A673 (cell line): ENCODE data around the gene CYSLTR2. TPM values are rescaled to one million over a fixed set of nuclear protein-coding genes. Genes with fewer than 3 reads are reported as not detected.

Source experiments
- BruUV-seq: library from RNA; stranded (reverse); fragments of 400-500 nt; replicated peaks from 2 replicates; lab custom pipeline; 2021; lab: Mats Ljungman, UMichigan
- CTCF ChIA-PET: fragments of 300-600 bp; sonication (Branson Sonifier 250); formaldehyde crosslinking; loops from one replicate; lab custom pipeline; 2022; ENCODE audit warnings: antibody characterized with exemption; lab: Charles Lee
- POLR2A ChIA-PET: fragments of 300-600 bp; sonication (Branson Sonifier 250); formaldehyde crosslinking; loops from one replicate; lab custom pipeline; 2022; ENCODE audit warnings: antibody characterized with exemption; ENCODE audit not compliant: low non-redundant PET; lab: Charles Lee
- DNase-seq: peaks from one replicate; pipeline ENCODE4 v3.0.0-alpha.2; 2015; ENCODE audit warnings: low spot score
- H3K27ac ChIP-seq: fragments of 200-600 bp; sonication (generic); 2 replicates; pipeline ENCODE4 v1.5.1; 2016; ENCODE audit warnings: mixed run types, low read depth, mild to moderate bottlenecking, mixed read lengths, antibody characterized with exemption, low read length; ENCODE audit not compliant: poor library complexity, severe bottlenecking
- H3K27me3 ChIP-seq: fragments of 200-600 bp; sonication (generic); replicated peaks from 2 replicates; pipeline ENCODE4 v1.6.1; 2017; ENCODE audit warnings: mixed run types, low read depth, mild to moderate bottlenecking, mixed read lengths, antibody characterized with exemption, low read length; ENCODE audit not compliant: insufficient read depth, poor library complexity
- H3K36me3 ChIP-seq: fragments of 200-600 bp; sonication (generic); 2 replicates; pipeline ENCODE4 v1.6.1; 2016; ENCODE audit warnings: mixed run types, mild to moderate bottlenecking, mixed read lengths, antibody characterized with exemption, low read length; ENCODE audit not compliant: insufficient read depth, poor library complexity, severe bottlenecking
- H3K4me1 ChIP-seq: fragments of 200-600 bp; sonication (generic); 2 replicates; pipeline ENCODE4 v1.6.1; 2017; ENCODE audit warnings: mixed run types, mild to moderate bottlenecking, mixed read lengths, antibody characterized with exemption, low read length; ENCODE audit not compliant: insufficient read depth, poor library complexity, severe bottlenecking
- H3K4me3 ChIP-seq: fragments of 200-600 bp; sonication (generic); 2 replicates; pipeline ENCODE4 v1.5.1; 2016; ENCODE audit warnings: low read depth, mixed run types, mild to moderate bottlenecking, mixed read lengths, low read length; ENCODE audit not compliant: poor library complexity, severe bottlenecking
- H3K9me3 ChIP-seq: fragments of 200-600 bp; sonication (generic); 2 replicates; pipeline ENCODE4 v1.6.1; 2016; ENCODE audit warnings: mixed run types, low read depth, mild to moderate bottlenecking, mixed read lengths, antibody characterized with exemption, low read length; ENCODE audit not compliant: poor library complexity, severe bottlenecking
- EZH2 ChIP-seq: fragments of 200-600 bp; sonication (generic); IDR thresholded peaks from 2 replicates; pipeline ENCODE4 v1.6.1; 2017; ENCODE audit warnings: borderline replicate concordance, low read depth, mild to moderate bottlenecking, mixed read lengths, antibody characterized with exemption, low read length; ENCODE audit not compliant: poor library complexity, severe bottlenecking
- intact Hi-C: fragments of 100-400 bp; cut with micrococcal nuclease; formaldehyde crosslinking; loops from one replicate; pipeline ENCODE4 v1.10.0; 2022; ENCODE audit not compliant: unreplicated experiment
- total RNA-seq: library from RNA; stranded (reverse); gene quantifications from 2 replicates; pipeline ENCODE4 v1.2.3, GENCODE V29; 2021
- TF ChIP-seq, protein P1 (sequence below): fragments of 300-800, 200-600 bp; sonication (generic); conservative IDR thresholded peaks from 2 replicates; pipeline ENCODE4 v1.5.1; 2017; ENCODE audit warnings: low read depth, mild to moderate bottlenecking, antibody characterized with exemption, low read length, moderate library complexity, mixed read lengths

CYSLTR2 gene
- total RNA-seq, 1 experiment from 2014 or later: not detected

DNA sequence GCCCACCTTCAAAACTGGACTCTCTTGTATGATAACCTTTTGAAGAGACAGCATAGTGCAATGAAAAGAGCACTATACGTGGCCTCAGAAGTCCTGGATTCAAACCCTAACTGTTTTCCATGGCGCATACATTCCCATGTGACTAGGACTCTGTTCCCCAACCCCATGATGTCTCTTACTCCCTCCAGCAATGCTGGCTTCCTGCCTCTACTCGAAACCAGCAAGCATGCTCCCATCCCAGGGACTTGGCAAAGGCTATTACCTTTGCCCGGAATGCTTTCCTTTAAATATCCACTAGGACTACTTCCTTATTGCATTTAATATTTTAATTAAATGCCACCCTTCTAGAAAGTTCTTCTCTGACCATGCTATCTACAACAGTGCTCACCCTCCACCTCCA, 75.1 kb downstream of the CYSLTR2 start:
- no peaks in the 10 kb centered on the region for H3K36me3 ChIP-seq
- no peak overlapping the region for H3K27ac ChIP-seq
- no TSS peak for BruUV-seq
- intact Hi-C loops: no loop called here
- ChIA-PET POLR2A (no interaction called here), CTCF (no interaction called here)
- no peaks in the 10 kb centered on the region for H3K9me3 ChIP-seq
- H3K4me3 ChIP-seq: no peak overlapping the region
- DNase-seq: no peak
- no peak for TF ChIP-seq EZH2
- TF ChIP-seq, protein P1, sequence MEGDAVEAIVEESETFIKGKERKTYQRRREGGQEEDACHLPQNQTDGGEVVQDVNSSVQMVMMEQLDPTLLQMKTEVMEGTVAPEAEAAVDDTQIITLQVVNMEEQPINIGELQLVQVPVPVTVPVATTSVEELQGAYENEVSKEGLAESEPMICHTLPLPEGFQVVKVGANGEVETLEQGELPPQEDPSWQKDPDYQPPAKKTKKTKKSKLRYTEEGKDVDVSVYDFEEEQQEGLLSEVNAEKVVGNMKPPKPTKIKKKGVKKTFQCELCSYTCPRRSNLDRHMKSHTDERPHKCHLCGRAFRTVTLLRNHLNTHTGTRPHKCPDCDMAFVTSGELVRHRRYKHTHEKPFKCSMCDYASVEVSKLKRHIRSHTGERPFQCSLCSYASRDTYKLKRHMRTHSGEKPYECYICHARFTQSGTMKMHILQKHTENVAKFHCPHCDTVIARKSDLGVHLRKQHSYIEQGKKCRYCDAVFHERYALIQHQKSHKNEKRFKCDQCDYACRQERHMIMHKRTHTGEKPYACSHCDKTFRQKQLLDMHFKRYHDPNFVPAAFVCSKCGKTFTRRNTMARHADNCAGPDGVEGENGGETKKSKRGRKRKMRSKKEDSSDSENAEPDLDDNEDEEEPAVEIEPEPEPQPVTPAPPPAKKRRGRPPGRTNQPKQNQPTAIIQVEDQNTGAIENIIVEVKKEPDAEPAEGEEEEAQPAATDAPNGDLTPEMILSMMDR: no peak
- no peaks in the 10 kb centered on the region for H3K27me3 ChIP-seq
- H3K4me1 ChIP-seq: peaks cover 14% of the 10 kb centered on the region

DNA sequence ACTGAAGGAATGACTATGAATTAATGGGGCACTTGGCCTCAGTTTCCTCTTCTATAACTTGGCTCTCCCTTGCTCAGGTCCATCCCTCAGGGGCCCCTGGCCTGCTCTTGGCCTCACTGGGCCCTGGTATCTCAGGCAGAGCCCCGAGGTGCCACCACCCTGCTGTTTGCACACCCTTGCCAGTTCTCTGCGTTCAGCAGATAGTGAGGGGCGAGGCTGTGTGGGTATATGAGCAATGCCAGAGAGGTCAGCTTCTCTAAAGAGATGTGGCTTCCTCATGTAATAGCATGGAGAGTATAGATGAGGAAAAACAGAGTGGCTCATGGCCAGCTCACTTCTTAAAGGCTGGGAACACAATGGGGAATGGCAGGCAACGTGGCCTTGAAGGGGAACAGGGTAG, 76.1 kb downstream of the CYSLTR2 start:
- Histone ChIP-seq H3K27me3 (no peaks in the 10 kb centered on the region), H3K9me3 (no peaks in the 10 kb centered on the region), H3K4me3 (no peak overlapping the region), H3K4me1 (peaks cover 14% of the 10 kb centered on the region), H3K36me3 (no peaks in the 10 kb centered on the region), H3K27ac (no peak overlapping the region)
- CTCF ChIA-PET: no interaction called here
- POLR2A ChIA-PET: no interaction called here
- intact Hi-C loops: loop anchor here (10.0 kb wide), 1 partner anchor 135 kb away; no protein-coding TSS in a partner anchor
- BruUV-seq: no TSS peak
- TF ChIP-seq EZH2: no peak
- TF ChIP-seq, protein P1: no peak
- DNase-seq: no peak

DNA sequence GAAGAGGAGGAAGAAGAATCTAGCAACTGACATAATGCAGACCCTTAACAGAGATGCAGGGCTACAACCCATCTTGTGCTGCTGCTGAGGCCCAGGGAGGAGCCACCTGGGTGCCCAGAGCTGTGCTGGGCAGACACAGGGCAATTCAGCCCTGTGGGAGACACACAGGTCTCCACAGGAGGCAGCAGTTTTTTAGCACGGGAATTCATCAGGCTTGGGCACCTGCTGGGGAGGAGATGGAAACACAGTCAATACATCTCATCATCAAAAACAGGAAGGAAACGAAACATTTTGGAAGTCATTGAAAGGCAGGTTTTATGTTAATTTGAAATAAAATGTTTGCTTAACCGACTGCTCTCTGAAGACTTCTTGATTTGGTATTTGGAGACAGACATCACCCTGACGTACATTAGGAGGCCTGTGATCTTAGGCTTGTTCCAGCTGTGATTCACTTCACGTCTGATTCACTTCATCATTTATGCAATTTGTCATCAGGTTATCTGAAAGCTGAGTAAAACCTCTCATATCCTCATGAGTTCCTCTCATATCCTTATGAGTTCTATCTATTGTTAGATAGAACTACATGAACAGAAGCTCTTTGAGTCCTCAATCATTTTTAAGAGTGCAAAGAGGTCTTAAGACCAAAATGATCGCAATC, 77.4 kb downstream of the CYSLTR2 start:
- no TSS peak for BruUV-seq
- Histone ChIP-seq H3K27me3 (no peaks in the 10 kb centered on the region), H3K4me1 (peaks cover 14% of the 10 kb centered on the region), H3K27ac (no peak overlapping the region), H3K9me3 (no peaks in the 10 kb centered on the region), H3K36me3 (no peaks in the 10 kb centered on the region), H3K4me3 (no peak overlapping the region)
- intact Hi-C loops: loop anchor here (10.0 kb wide), 1 partner anchor 136 kb away; no protein-coding TSS in a partner anchor
- peak; percentile 35 for DNase-seq
- TF ChIP-seq, protein P1: no peak
- TF ChIP-seq EZH2: no peak
- CTCF ChIA-PET: interaction anchor here (0.6 kb wide), 1 partner anchor 85 kb away, joined by 3 read pairs; no protein-coding TSS in a partner anchor
- POLR2A ChIA-PET: no interaction called here
